MM.1S (cell line): ENCODE measurements around the gene GABRG3.

ENCODE experiments used
- CTCF ChIP-seq: fragments of 300-600 bp; sonication (generic); IDR thresholded peaks from 2 replicates; pipeline ENCODE4 v1.5.1; 2016; ENCODE audit warnings: antibody characterized with exemption, low read length, mixed read lengths
- EZH2 ChIP-seq: fragments of 300-600 bp; sonication (generic); optimal IDR thresholded peaks from 2 replicates; pipeline ENCODE3; 2017; ENCODE audit warnings: low read depth, mild to moderate bottlenecking, antibody characterized with exemption, low read length, mixed read lengths
- EZH2phosphoT487 ChIP-seq: fragments of 300-600 bp; sonication (generic); IDR thresholded peaks from 2 replicates; pipeline ENCODE4 v1.6.1; 2018; ENCODE audit warnings: antibody characterized with exemption, low read length

GRCh38 chr15:27019687-27020086 lies 48.7 kb downstream of the GABRG3 start:
- TF ChIP-seq CTCF (no peak), EZH2 (no peak), EZH2phosphoT487 (no peak)
